RWPE1 (cell line): ENCODE measurements around the gene ZFPM1.

ENCODE experiments used
- CTCF ChIA-PET: fragments of 350-600 bp; sonication (Branson Sonifier 250); formaldehyde crosslinking; extraction: SDS; loops from one replicate; lab custom pipeline; 2021; lab: Yijun Ruan, JAX
- POLR2A ChIA-PET: fragments of 400-600 bp; formaldehyde crosslinking; extraction: SDS; loops from one replicate; lab custom pipeline; 2020; ENCODE audit warnings: antibody characterized with exemption; ENCODE audit not compliant: low non-redundant PET; lab: Yijun Ruan, JAX
- DNase-seq: peaks from one replicate; pipeline ENCODE4 v3.0.0; 2012; ENCODE audit warnings: low spot score
- H3K27ac ChIP-seq: fragments of 450-650 bp; 2 replicates; pipeline ENCODE4 v1.5.1; 2017
- TF ChIP-seq, protein P1 (sequence below): fragments of 450-650 bp; conservative IDR thresholded peaks from 2 replicates; pipeline ENCODE4 v1.5.1; 2017; ENCODE audit warnings: low read depth, mild to moderate bottlenecking

ZFPM1 gene

DNA sequence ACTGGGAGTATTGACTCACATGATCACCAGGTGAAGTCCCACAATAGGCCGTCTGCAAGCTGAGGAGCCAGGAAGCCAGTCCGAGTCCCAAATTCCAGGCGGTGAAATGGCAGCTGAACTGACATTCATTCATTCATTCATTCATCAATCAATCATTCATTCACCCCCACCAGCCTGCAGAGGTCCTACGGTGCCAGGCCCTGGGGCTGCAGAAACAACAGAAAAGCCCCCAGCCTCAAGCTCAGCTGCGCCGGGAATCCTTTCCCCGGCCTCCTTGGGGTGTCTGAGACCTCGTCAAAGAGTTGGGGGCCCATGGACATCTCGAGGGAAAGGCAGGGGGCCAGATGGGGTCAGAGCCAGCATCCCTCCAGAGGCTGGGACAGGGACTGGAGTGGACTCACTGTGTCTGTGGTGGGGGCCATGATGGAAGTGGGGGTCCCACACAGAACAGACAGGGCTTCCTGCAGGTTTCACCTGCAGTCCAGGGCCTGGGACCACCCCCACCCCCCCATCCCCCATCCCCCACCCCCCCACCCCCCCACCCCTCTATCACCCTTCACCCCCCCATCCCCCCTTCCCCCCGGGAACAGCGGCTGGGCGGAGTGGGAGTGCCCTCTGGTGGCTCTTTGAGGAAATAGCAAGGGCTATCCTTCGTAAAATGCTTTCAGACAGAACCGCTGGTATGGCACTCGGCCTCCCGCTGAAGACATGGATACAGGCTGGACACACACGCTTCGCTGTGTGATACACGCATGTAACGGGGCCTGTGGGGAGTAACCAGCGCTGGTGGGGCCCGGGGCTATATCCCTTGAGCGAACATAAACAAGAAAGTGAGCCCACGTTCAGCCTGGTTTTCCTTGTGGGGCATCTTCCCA lies 108.6 kb downstream of the ZFPM1 start:
- TF ChIP-seq, protein P1, sequence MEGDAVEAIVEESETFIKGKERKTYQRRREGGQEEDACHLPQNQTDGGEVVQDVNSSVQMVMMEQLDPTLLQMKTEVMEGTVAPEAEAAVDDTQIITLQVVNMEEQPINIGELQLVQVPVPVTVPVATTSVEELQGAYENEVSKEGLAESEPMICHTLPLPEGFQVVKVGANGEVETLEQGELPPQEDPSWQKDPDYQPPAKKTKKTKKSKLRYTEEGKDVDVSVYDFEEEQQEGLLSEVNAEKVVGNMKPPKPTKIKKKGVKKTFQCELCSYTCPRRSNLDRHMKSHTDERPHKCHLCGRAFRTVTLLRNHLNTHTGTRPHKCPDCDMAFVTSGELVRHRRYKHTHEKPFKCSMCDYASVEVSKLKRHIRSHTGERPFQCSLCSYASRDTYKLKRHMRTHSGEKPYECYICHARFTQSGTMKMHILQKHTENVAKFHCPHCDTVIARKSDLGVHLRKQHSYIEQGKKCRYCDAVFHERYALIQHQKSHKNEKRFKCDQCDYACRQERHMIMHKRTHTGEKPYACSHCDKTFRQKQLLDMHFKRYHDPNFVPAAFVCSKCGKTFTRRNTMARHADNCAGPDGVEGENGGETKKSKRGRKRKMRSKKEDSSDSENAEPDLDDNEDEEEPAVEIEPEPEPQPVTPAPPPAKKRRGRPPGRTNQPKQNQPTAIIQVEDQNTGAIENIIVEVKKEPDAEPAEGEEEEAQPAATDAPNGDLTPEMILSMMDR, result peak; percentile 57
- no peak overlapping the region for H3K27ac ChIP-seq
- peak; percentile 72 for DNase-seq
- CTCF ChIA-PET, result interaction anchor here (0.5 to 1.0 kb wide), 7 partner anchors 12 to 782 kb away, joined by 3 to 5 read pairs (median 3); no protein-coding TSS in a partner anchor
- POLR2A ChIA-PET, result interaction anchor here (1.2 kb wide), 1 partner anchor 8 kb away, joined by 4 read pairs; the partner anchor contains the start of gene ZC3H18

- TF ChIP-seq, protein P1, result no peak
- no peak for DNase-seq
- ChIA-PET CTCF (no interaction called here), POLR2A (no interaction called here)
- peak overlapping the region; percentile 30; the same call in 1 of the 2 replicates for H3K27ac ChIP-seq
These were observed 113.1 kb downstream of the ZFPM1 start for GRCh38 chr16:88566158-88566557.

DNA sequence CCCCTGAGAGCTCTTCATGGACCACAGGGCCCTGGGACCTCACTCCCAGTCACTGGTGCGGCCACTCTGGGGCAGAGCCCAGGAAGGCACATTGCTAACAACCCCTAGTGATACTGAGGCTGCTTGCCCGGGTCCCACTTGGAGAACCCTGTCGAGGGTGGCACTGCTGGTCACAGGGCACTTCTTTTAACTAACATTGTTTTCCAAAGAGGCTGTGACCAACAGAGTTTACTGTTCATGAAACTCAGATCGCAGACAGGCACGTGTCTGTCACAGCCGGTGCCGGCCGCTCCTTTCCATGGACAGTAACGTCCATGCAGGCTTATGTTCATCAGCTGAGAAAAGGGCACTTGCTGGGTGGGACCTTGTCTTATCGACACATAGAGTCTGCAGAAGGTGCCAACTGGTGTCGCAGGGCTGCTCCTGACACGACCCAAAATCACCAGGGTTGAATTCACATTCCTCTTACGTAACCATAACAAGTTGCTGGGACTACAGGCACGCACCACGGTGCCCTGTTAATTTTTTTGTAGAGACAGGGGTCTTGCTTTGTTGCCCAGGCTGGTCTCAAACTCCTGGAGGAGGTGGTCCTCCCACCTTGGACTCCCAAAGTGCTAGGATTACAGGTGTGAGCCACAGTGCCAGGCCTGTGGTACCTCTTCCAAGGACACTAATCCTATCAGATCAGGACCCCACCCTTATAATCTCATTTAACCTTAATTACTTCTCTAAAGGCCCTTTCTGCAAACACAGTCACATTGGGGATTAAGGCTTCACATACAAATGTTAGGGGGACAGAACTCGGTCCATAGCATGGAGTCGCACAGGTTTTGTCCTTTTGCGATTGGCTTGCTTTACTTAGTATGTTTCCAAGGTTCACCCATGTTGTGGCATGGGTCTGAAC lies 115.9 kb downstream of the ZFPM1 start:
- POLR2A ChIA-PET, result no interaction called here
- TF ChIP-seq, protein P1, result no peak
- CTCF ChIA-PET, result no interaction called here
- H3K27ac ChIP-seq, result peak overlapping the region; percentile 78
- DNase-seq, result no peak

DNA sequence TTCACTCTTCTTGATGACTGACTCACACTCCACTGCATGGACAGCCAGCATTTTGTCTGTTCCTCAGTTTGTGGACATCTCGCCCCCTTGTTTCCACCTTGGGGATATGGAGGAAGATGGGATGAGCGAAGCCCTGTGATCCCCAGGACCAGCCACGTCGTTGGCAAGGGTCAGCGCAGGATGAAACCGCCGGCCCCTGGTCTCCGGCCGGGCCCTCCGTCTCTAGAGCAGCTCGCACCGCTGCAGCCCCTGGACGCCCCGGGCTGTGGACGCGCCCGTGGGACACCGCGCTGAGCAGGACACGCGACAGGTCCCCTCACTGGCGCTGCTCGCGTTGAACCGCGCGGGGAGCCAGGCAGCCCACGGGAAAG lies 116.5 kb downstream of the ZFPM1 start:
- peak; percentile 5 for DNase-seq
- ChIA-PET POLR2A (interaction anchor here (0.5 to 1.0 kb wide), 4 partner anchors 9 to 1185 kb away, joined by 3 to 6 read pairs (median 4); no protein-coding TSS in a partner anchor), CTCF (no interaction called here)
- TF ChIP-seq, protein P1, result no peak
- peak overlapping the region; percentile 78 for H3K27ac ChIP-seq

- ChIA-PET CTCF (no interaction called here), POLR2A (interaction anchor here (0.5 to 1.1 kb wide), 6 partner anchors 9 to 1185 kb away, joined by 3 to 6 read pairs (median 4); no protein-coding TSS in a partner anchor)
- H3K27ac ChIP-seq, result peak within 1 kb of the TSS; percentile 78
- TF ChIP-seq, protein P1, result no peak
- DNase-seq, result peak; percentile 99
These were observed 117.1 kb downstream of the ZFPM1 start, which contains the start of gene ZC3H18 for GRCh38 chr16:88569985-88570690. ZC3H18 (plus strand) TSS chr16:88570403; CDS start chr16:88577124, 6,721 bp downstream.
